Activated B cell treated with CpG ODN at 0.5 μM for 24 hours (primary cell): ENCODE results near the gene PTBP3. TPM values are rescaled to one million over a fixed set of nuclear protein-coding genes. Genes with fewer than 3 reads are reported as not detected.
A peak's percentile ranks its signal among the peaks of the same experiment; 100 is the strongest.

Source experiments
- ATAC-seq: fragments of 200-7000 bp; cut with Tn5 transposase; one replicate; pipeline ENCODE4 v1.10.0; 2021; ENCODE audit warnings: low read depth, mild to moderate bottlenecking, moderate library complexity
- CTCF ChIA-PET: fragments of 350-600 bp; sonication (Branson Sonifier 250); formaldehyde crosslinking; loops from one replicate; lab custom pipeline; 2021; ENCODE audit warnings: antibody characterized with exemption; lab: Charles Lee
- POLR2A ChIA-PET: fragments of 350-600 bp; sonication (Branson Sonifier 250); formaldehyde crosslinking; loops from one replicate; lab custom pipeline; 2021; ENCODE audit warnings: antibody characterized with exemption; lab: Charles Lee
- DNase-seq: peaks from one replicate; pipeline ENCODE4 v3.0.0; 2022
- H3K27ac Mint-ChIP-seq: one replicate; pipeline ENCODE4 v1.8.0; 2020; ENCODE audit warnings: mixed read lengths
- H3K27me3 Mint-ChIP-seq: one replicate; pipeline ENCODE4 v1.8.0; 2021; ENCODE audit warnings: mixed read lengths
- H3K36me3 Mint-ChIP-seq: one replicate; pipeline ENCODE4 v1.8.0; 2021; ENCODE audit warnings: low read depth, mixed read lengths
- H3K4me1 Mint-ChIP-seq: one replicate; pipeline ENCODE4 v1.8.0; 2021; ENCODE audit warnings: mixed read lengths
- H3K4me3 Mint-ChIP-seq: one replicate; pipeline ENCODE4 v1.8.0; 2020; ENCODE audit warnings: mild to moderate bottlenecking, mixed read lengths
- H3K9me3 Mint-ChIP-seq: one replicate; pipeline ENCODE4 v1.8.0; 2020; ENCODE audit warnings: mixed read lengths
- CTCF ChIP-seq: fragments of 200-600 bp; IDR thresholded peaks from one replicate; pipeline ENCODE4 v1.8.0; 2022; ENCODE audit warnings: antibody characterized with exemption, mild to moderate bottlenecking
- intact Hi-C: fragments of 100-400 bp; cut with micrococcal nuclease; formaldehyde crosslinking; loops from one replicate; pipeline ENCODE4 v1.15.1; 2024
- total RNA-seq: library from RNA; stranded (reverse); gene quantifications from 2 replicates; pipeline ENCODE4 v1.2.3, GENCODE V29; 2022

PTBP3 gene
- total RNA-seq, result 106 and 125 TPM in 2 replicates

- peaks cover 5% of the 10 kb centered on the region for H3K36me3 Mint-ChIP-seq
- no peaks in the 10 kb centered on the region for H3K9me3 Mint-ChIP-seq
- peaks cover 47% of the 10 kb centered on the region for H3K4me1 Mint-ChIP-seq
- DNase-seq (peak; percentile 81), ATAC-seq (peak; percentile 49)
- no peaks in the 10 kb centered on the region for H3K27me3 Mint-ChIP-seq
- intact Hi-C loops, result loop anchor here (1.0 to 10.0 kb wide), 13 partner anchors 9 to 888 kb away; partner anchors contain the start of genes DNAJC25, ECPAS, FKBP15 and KIAA1958
- ChIA-PET POLR2A (interaction anchor here (0.6 to 3.2 kb wide), 24 partner anchors 8 to 476 kb away, joined by 3 to 35 read pairs (median 4); partner anchors contain the start of genes HSDL2, INIP, KIAA1958 and UGCG), CTCF (interaction anchor here (0.9 to 1.2 kb wide), 4 partner anchors 71 to 416 kb away, joined by 3 to 12 read pairs (median 3); no protein-coding TSS in a partner anchor)
- TF ChIP-seq CTCF, result no peak
- peak within 1 kb of the TSS; percentile 94 for H3K4me3 Mint-ChIP-seq
- H3K27ac Mint-ChIP-seq, result peak within 1 kb of the TSS; percentile 96
These were observed at the start of gene PTBP3 for GRCh38 chr9:112332977-112333638. Gene PTBP3 (minus strand): TSS chr9:112333619. CDS start chr9:112297865, 35,754 bp downstream.

GRCh38 chr9:112382501-112383364 is 49.3 kb upstream of the PTBP3 start:
- Mint-ChIP-seq H3K4me1 (peaks cover 64% of the 10 kb centered on the region), H3K4me3 (no peak overlapping the region), H3K27ac (peak overlapping the region; percentile 0), H3K27me3 (no peaks in the 10 kb centered on the region), H3K36me3 (peaks cover 13% of the 10 kb centered on the region), H3K9me3 (no peaks in the 10 kb centered on the region)
- ChIA-PET CTCF (no interaction called here), POLR2A (no interaction called here)
- no peak for DNase-seq
- intact Hi-C loops, result loop anchor here (5.0 kb wide), 1 partner anchor 770 kb away; the partner anchor contains the start of gene SLC31A2
- no peak for ATAC-seq
- no peak for TF ChIP-seq CTCF

- H3K9me3 Mint-ChIP-seq, result no peaks in the 10 kb centered on the region
- H3K27ac Mint-ChIP-seq, result no peak overlapping the region
- POLR2A ChIA-PET, result no interaction called here
- intact Hi-C loops, result loop anchor here (5.0 kb wide), 1 partner anchor 770 kb away; the partner anchor contains the start of gene SLC31A2
- CTCF ChIA-PET, result no interaction called here
- H3K36me3 Mint-ChIP-seq, result peaks cover 10% of the 10 kb centered on the region
- no peaks in the 10 kb centered on the region for H3K27me3 Mint-ChIP-seq
- no peak overlapping the region for H3K4me3 Mint-ChIP-seq
- DNase-seq, result no peak
- no peak for ATAC-seq
- no peak for TF ChIP-seq CTCF
- H3K4me1 Mint-ChIP-seq, result peaks cover 69% of the 10 kb centered on the region
These were observed 48.6 kb upstream of the PTBP3 start for GRCh38 chr9:112382066-112382465.

- ChIA-PET CTCF (interaction anchor here (1.6 kb wide), 1 partner anchor 439 kb away, joined by 7 read pairs; no protein-coding TSS in a partner anchor), POLR2A (interaction anchor here (0.7 to 2.5 kb wide), 9 partner anchors 20 to 750 kb away, joined by 3 to 35 read pairs (median 6); partner anchors contain the start of genes DNAJC25, INIP, KIAA1958 and PTBP3)
- no peak for TF ChIP-seq CTCF
- DNase-seq, result no peak
- no peaks in the 10 kb centered on the region for H3K9me3 Mint-ChIP-seq
- intact Hi-C loops, result loop anchor here (1.0 to 5.0 kb wide), 5 partner anchors 105 to 771 kb away; partner anchors contain the start of genes DNAJC25, KIAA1958 and SLC31A2
- ATAC-seq, result no peak
- peaks cover 10% of the 10 kb centered on the region for H3K36me3 Mint-ChIP-seq
- H3K27me3 Mint-ChIP-seq, result no peaks in the 10 kb centered on the region
- peak overlapping the region; percentile 99 for H3K4me3 Mint-ChIP-seq
- peaks cover 65% of the 10 kb centered on the region for H3K4me1 Mint-ChIP-seq
- H3K27ac Mint-ChIP-seq, result peak overlapping the region; percentile 95
These were observed 47.4 kb upstream of the PTBP3 start for GRCh38 chr9:112380825-112381221.
